ENCODE results near the gene FBLN2. TPM values are rescaled to one million over a fixed set of nuclear protein-coding genes. Genes with fewer than 3 reads are reported as not detected.

The FBLN2 gene
- total RNA-seq, 2 donors from 2014 or later: not detected

GRCh38 chr3:13683772-13684171 is 134.8 kb downstream of the FBLN2 start:
- Mint-ChIP-seq H3K4me1 (ENCODE audit: low read depth in 2 of 2) (peaks cover 0 to 6% of the 10 kb centered on the region in 2 donors), H3K9me3 (no peaks in the 10 kb centered on the region), H3K27me3 (peaks cover 0 to 16% of the 10 kb centered on the region in 2 donors), H3K4me3 (no peak overlapping the region), H3K27ac (no peak overlapping the region), H3K36me3 (no peaks in the 10 kb centered on the region)
- DNase-seq (ENCODE audit: low spot score) (no peak), ATAC-seq (no peak)

GRCh38 chr3:13684350-13684749 is 135.4 kb downstream of the FBLN2 start:
- no peak overlapping the region for H3K4me3 Mint-ChIP-seq
- no peak for DNase-seq (ENCODE audit: low spot score)
- H3K27ac Mint-ChIP-seq: no peak overlapping the region
- H3K36me3 Mint-ChIP-seq: no peaks in the 10 kb centered on the region
- H3K4me1 Mint-ChIP-seq (ENCODE audit: low read depth in 2 of 2): peaks cover 0 to 6% of the 10 kb centered on the region in 2 donors
- no peaks in the 10 kb centered on the region for H3K9me3 Mint-ChIP-seq
- no peak for ATAC-seq
- H3K27me3 Mint-ChIP-seq: peaks cover 0 to 16% of the 10 kb centered on the region in 2 donors

GRCh38 chr3:13684854-13685253 is 135.9 kb downstream of the FBLN2 start:
- Mint-ChIP-seq H3K4me3 (no peak overlapping the region), H3K9me3 (no peaks in the 10 kb centered on the region), H3K4me1 (ENCODE audit: low read depth in 2 of 2) (peaks cover 0 to 6% of the 10 kb centered on the region in 2 donors), H3K27ac (no peak overlapping the region), H3K36me3 (no peaks in the 10 kb centered on the region), H3K27me3 (peaks cover 0 to 16% of the 10 kb centered on the region in 2 donors)
- DNase-seq (ENCODE audit: low spot score) (no peak), ATAC-seq (no peak)

GRCh38 chr3:13685721-13686120 is 136.8 kb downstream of the FBLN2 start:
- Mint-ChIP-seq H3K27ac (no peak overlapping the region), H3K4me1 (ENCODE audit: low read depth in 2 of 2) (peaks cover 0 to 6% of the 10 kb centered on the region in 2 donors), H3K27me3 (peaks cover 4 to 21% of the 10 kb centered on the region in 2 donors), H3K9me3 (no peaks in the 10 kb centered on the region), H3K4me3 (no peak overlapping the region), H3K36me3 (no peaks in the 10 kb centered on the region)
- no peak for DNase-seq (ENCODE audit: low spot score)
- no peak for ATAC-seq

- ATAC-seq (no peak), DNase-seq (ENCODE audit: low spot score) (no peak)
- H3K27me3 Mint-ChIP-seq: peaks cover 7 to 25% of the 10 kb centered on the region in 2 donors
- peaks cover 0 to 6% of the 10 kb centered on the region in 2 donors for H3K4me1 Mint-ChIP-seq (ENCODE audit: low read depth in 2 of 2)
- no peak overlapping the region for H3K27ac Mint-ChIP-seq
- H3K36me3 Mint-ChIP-seq: no peaks in the 10 kb centered on the region
- no peaks in the 10 kb centered on the region for H3K9me3 Mint-ChIP-seq
- H3K4me3 Mint-ChIP-seq: no peak overlapping the region
Measured at GRCh38 chr3:13686367-13687160, 137.6 kb downstream of the FBLN2 start.

- no peaks in the 10 kb centered on the region for H3K9me3 Mint-ChIP-seq
- H3K4me1 Mint-ChIP-seq (ENCODE audit: low read depth in 2 of 2): peaks cover 0 to 6% of the 10 kb centered on the region in 2 donors
- H3K4me3 Mint-ChIP-seq: no peak overlapping the region
- ATAC-seq (no peak), DNase-seq (ENCODE audit: low spot score) (no peak)
- H3K27ac Mint-ChIP-seq: no peak overlapping the region
- no peaks in the 10 kb centered on the region for H3K36me3 Mint-ChIP-seq
- H3K27me3 Mint-ChIP-seq: peaks cover 7 to 30% of the 10 kb centered on the region in 2 donors
Measured at GRCh38 chr3:13687517-13687943, 138.6 kb downstream of the FBLN2 start.

Other genes starting within 250 kb of the FBLN2 start
- gene NUP210, start 128.8 kb upstream of the FBLN2 start, total RNA-seq: 100 to 1,000 TPM; 106 to 224 TPM
- 1 to 10 TPM; 1.8 to 3.5 TPM for gene HDAC11, start 68.8 kb upstream of the FBLN2 start, total RNA-seq

All from natural killer cell treated with Interleukin-12 subunit alpha and Interleukin-12 subunit beta and Interleukin-15 and Interleukin-18, amount 100 ng/mL, for 72 hours (primary cell).